GM12874 (cell line): ENCODE data around the gene SUMO3.

Source experiments
- CTCF ChIP-seq: IDR thresholded peaks from 2 replicates; pipeline ENCODE4 v1.5.1; 2011; ENCODE audit warnings: low read depth, mild to moderate bottlenecking, control low read depth, low read length, moderate library complexity; ENCODE audit not compliant: insufficient read depth

The SUMO3 gene

GRCh38 chr21:44793592-44794374, 24.1 kb downstream of the SUMO3 start:
- TF ChIP-seq CTCF, result no peak

GRCh38 chr21:44792702-44793591, 24.9 kb downstream of the SUMO3 start:
- TF ChIP-seq CTCF, result peak; percentile 78

GRCh38 chr21:44791993-44792392, 25.9 kb downstream of the SUMO3 start:
- no peak for TF ChIP-seq CTCF

- no peak for TF ChIP-seq CTCF
Observed at GRCh38 chr21:44791246-44791645, 26.6 kb downstream of the SUMO3 start.

GRCh38 chr21:44790368-44790767, 27.5 kb downstream of the SUMO3 start:
- no peak for TF ChIP-seq CTCF

- no peak for TF ChIP-seq CTCF
Observed at GRCh38 chr21:44789880-44790279, 28.0 kb downstream of the SUMO3 start.

- TF ChIP-seq CTCF, result no peak
Observed at GRCh38 chr21:44785620-44786335, 32.1 kb downstream of the SUMO3 start.
